Gastroesophageal sphincter (tissue), 3 donors: ENCODE measurements around the gene UQCC2.

Source experiments
- EP300 ChIP-seq: sonication (generic); formaldehyde crosslinking; IDR thresholded peaks from one replicate; pipeline ENCODE4 v1.6.1; 2017; ENCODE audit warnings: antibody characterized with exemption, mild to moderate bottlenecking
- POLR2A ChIP-seq, 2 donors: fragments of 450-650 bp; IDR thresholded peaks; one replicate each; pipeline ENCODE4 v1.6.1; 2017; ENCODE audit warnings: antibody characterized with exemption in 2 of 2, mild to moderate bottlenecking in 2 of 2, moderate library complexity in 1 of 2
- TF ChIP-seq, protein P1 (sequence below), 4 experiments: fragments of 200-600 bp in 2 of 4; fragments of 450-650 bp in 2 of 4; sonication (generic) in 1 of 4; IDR thresholded peaks; one replicate each; pipeline ENCODE4 v1.5.1; 2017 to 2019; ENCODE audit warnings: antibody characterized with exemption in 4 of 4, mild to moderate bottlenecking in 2 of 4, moderate library complexity in 2 of 4

DNA sequence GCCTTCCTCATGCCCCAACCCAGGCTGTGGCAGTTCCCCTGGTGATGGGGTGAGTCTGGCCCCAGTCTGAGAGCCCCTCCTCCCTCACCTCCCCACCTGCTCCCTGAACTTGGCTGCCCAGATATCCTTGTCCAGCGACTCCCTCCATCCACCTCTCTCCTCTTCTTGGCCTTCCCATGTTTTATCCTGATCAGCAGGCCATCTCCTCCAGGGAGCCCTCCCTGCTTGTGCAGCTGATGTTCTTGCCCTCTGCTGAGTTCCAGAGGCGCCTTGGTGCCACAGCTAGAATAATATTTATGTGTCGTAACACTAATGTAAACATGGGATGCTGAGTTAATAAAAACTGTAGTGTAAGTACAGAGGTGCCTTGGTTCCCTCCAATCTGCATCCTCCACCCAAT lies 45.6 kb upstream of the UQCC2 start:
- TF ChIP-seq, protein P1, sequence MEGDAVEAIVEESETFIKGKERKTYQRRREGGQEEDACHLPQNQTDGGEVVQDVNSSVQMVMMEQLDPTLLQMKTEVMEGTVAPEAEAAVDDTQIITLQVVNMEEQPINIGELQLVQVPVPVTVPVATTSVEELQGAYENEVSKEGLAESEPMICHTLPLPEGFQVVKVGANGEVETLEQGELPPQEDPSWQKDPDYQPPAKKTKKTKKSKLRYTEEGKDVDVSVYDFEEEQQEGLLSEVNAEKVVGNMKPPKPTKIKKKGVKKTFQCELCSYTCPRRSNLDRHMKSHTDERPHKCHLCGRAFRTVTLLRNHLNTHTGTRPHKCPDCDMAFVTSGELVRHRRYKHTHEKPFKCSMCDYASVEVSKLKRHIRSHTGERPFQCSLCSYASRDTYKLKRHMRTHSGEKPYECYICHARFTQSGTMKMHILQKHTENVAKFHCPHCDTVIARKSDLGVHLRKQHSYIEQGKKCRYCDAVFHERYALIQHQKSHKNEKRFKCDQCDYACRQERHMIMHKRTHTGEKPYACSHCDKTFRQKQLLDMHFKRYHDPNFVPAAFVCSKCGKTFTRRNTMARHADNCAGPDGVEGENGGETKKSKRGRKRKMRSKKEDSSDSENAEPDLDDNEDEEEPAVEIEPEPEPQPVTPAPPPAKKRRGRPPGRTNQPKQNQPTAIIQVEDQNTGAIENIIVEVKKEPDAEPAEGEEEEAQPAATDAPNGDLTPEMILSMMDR (IDR thresholded peaks at IDR 0.05): no peak
- TF ChIP-seq EP300: no peak
- no peak for TF ChIP-seq POLR2A (IDR thresholded peaks at IDR 0.05)
